ENCODE results near the gene MEI4. TPM values are rescaled to one million over a fixed set of nuclear protein-coding genes. Genes with fewer than 3 reads are reported as not detected.
"Not testable (repeated sequence)": the region's sequence is repeated elsewhere in the genome, so short reads cannot be mapped to it uniquely, and the experiment has no call there.

MEI4 gene
- total RNA-seq, 4 donors from 2014 or later, result 0.48 TPM; not detected in 3

GRCh38 chr6:77678048-77678447, 25.2 kb downstream of the MEI4 start:
- H3K27me3 ChIP-seq, result no peaks in the 10 kb centered on the region
- H3K4me3 ChIP-seq, result no peak overlapping the region
- TF ChIP-seq CTCF (IDR thresholded peaks at IDR 0.05) (no peak), POLR2AphosphoS5 (IDR thresholded peaks at IDR 0.05) (no peak), POLR2A (IDR thresholded peaks at IDR 0.05) (no peak), EP300 (IDR thresholded peaks at IDR 0.05) (no peak)
- H3K27ac ChIP-seq, result no peak overlapping the region
- H3K36me3 ChIP-seq, result no peaks in the 10 kb centered on the region
- DNase-seq (ENCODE audit: low spot score in 2 of 2), result no peak
- 66% methylated on average over 4 of the region's 4 CpGs for WGBS
- H3K4me1 ChIP-seq, result no peaks in the 10 kb centered on the region
- no peaks in the 10 kb centered on the region for H3K9me3 ChIP-seq

- WGBS, result 94% methylated on average over 1 of the region's 1 CpG
- Histone ChIP-seq H3K36me3 (no peaks in the 10 kb centered on the region), H3K4me1 (no peaks in the 10 kb centered on the region), H3K27me3 (no peaks in the 10 kb centered on the region), H3K27ac (no peak overlapping the region), H3K9me3 (no peaks in the 10 kb centered on the region), H3K4me3 (no peak overlapping the region)
- DNase-seq (ENCODE audit: low spot score in 2 of 2), result no peak
- TF ChIP-seq CTCF (IDR thresholded peaks at IDR 0.05) (no peak), POLR2A (IDR thresholded peaks at IDR 0.05) (no peak), EP300 (IDR thresholded peaks at IDR 0.05) (no peak), POLR2AphosphoS5 (IDR thresholded peaks at IDR 0.05) (no peak)
Measured at GRCh38 chr6:77683515-77683914, 30.7 kb downstream of the MEI4 start.

GRCh38 chr6:77686931-77687330, 34.1 kb downstream of the MEI4 start:
- Histone ChIP-seq H3K27ac (no peak overlapping the region), H3K9me3 (no peaks in the 10 kb centered on the region), H3K4me1 (no peaks in the 10 kb centered on the region), H3K27me3 (no peaks in the 10 kb centered on the region), H3K36me3 (no peaks in the 10 kb centered on the region), H3K4me3 (no peak overlapping the region)
- no peak for DNase-seq (ENCODE audit: low spot score in 2 of 2)
- no peak for TF ChIP-seq POLR2A (IDR thresholded peaks at IDR 0.05)
- no peak for TF ChIP-seq CTCF (IDR thresholded peaks at IDR 0.05)
- WGBS, result 72% methylated on average over 2 of the region's 2 CpGs

GRCh38 chr6:77688649-77689048, 35.8 kb downstream of the MEI4 start:
- Histone ChIP-seq H3K4me3 (no peak overlapping the region), H3K27me3 (no peaks in the 10 kb centered on the region), H3K9me3 (no peaks in the 10 kb centered on the region), H3K36me3 (no peaks in the 10 kb centered on the region), H3K4me1 (no peaks in the 10 kb centered on the region), H3K27ac (no peak overlapping the region)
- no peak for DNase-seq (ENCODE audit: low spot score in 2 of 2)
- 79% methylated on average over 1 of the region's 1 CpG for WGBS
- no peak for TF ChIP-seq POLR2AphosphoS5 (IDR thresholded peaks at IDR 0.05)
- TF ChIP-seq CTCF (IDR thresholded peaks at IDR 0.05), result no peak
- TF ChIP-seq POLR2A (IDR thresholded peaks at IDR 0.05), result no peak
- no peak for TF ChIP-seq EP300 (IDR thresholded peaks at IDR 0.05)

- not testable (repeated sequence) for DNase-seq (ENCODE audit: low spot score in 2 of 2); H3K27me3 ChIP-seq; H3K27ac ChIP-seq; H3K4me1 ChIP-seq; H3K36me3 ChIP-seq; H3K9me3 ChIP-seq; H3K4me3 ChIP-seq
- 84% methylated on average over 6 of the region's 6 CpGs for WGBS
Measured at GRCh38 chr6:77700095-77700494, 47.3 kb downstream of the MEI4 start.

- Histone ChIP-seq H3K36me3 (no peaks in the 10 kb centered on the region), H3K4me1 (no peaks in the 10 kb centered on the region), H3K27me3 (no peaks in the 10 kb centered on the region), H3K9me3 (peaks cover 14% of the 10 kb centered on the region), H3K27ac (no peak overlapping the region), H3K4me3 (no peak overlapping the region)
- TF ChIP-seq POLR2AphosphoS5 (IDR thresholded peaks at IDR 0.05), result no peak
- TF ChIP-seq EP300 (IDR thresholded peaks at IDR 0.05), result no peak
- no peak for TF ChIP-seq CTCF (IDR thresholded peaks at IDR 0.05)
- no peak for TF ChIP-seq POLR2A (IDR thresholded peaks at IDR 0.05)
- DNase-seq (ENCODE audit: low spot score in 2 of 2), result no peak
- WGBS, result 93% methylated on average over 2 of the region's 2 CpGs
Measured at GRCh38 chr6:77707603-77708002, 54.8 kb downstream of the MEI4 start.
